OCI-LY3 (cell line): Measurements from ENCODE around the gene MYO15A.

Experiments used
- H2AFZ ChIP-seq: fragments of 200-600, 300-600 bp; shearing (Covaris generic); 2 replicates; pipeline ENCODE4 v1.6.0; 2014; ENCODE audit warnings: antibody characterized with exemption, low read depth, low read length
- H3K27ac ChIP-seq: fragments of 200-600, 300-600 bp; sonication (generic); 2 replicates; pipeline ENCODE4 v1.5.1; 2014; ENCODE audit warnings: mild to moderate bottlenecking, low read length, moderate library complexity, mixed read lengths
- H3K27me3 ChIP-seq: fragments of 200-600, 300-600 bp; sonication (generic); 2 replicates; pipeline ENCODE4 v1.6.1; 2014; ENCODE audit warnings: low read depth, low read length, mixed read lengths
- H3K36me3 ChIP-seq: fragments of 200-600, 300-600 bp; sonication (generic); replicated peaks from 2 replicates; pipeline ENCODE3; 2014; ENCODE audit warnings: low read depth, low read length, mixed read lengths
- H3K4me1 ChIP-seq: fragments of 300-600, 200-600 bp; sonication (generic); 2 replicates; pipeline ENCODE4 v1.6.1; 2014; ENCODE audit warnings: low read length, mixed read lengths
- H3K4me2 ChIP-seq: fragments of 200-600, 300-600 bp; sonication (generic); 2 replicates; pipeline ENCODE4 v1.6.1; 2014; ENCODE audit warnings: low read length, mixed read lengths
- H3K4me3 ChIP-seq: fragments of 300-600, 200-600 bp; sonication (generic); 2 replicates; pipeline ENCODE4 v1.5.1; 2014; ENCODE audit warnings: antibody characterized with exemption, mild to moderate bottlenecking, low read length, moderate library complexity
- H3K79me2 ChIP-seq: fragments of 300-600, 200-600 bp; shearing (Covaris generic); 2 replicates; pipeline ENCODE4 v1.6.1; 2014; ENCODE audit warnings: mild to moderate bottlenecking, low read length, mixed read lengths
- H3K9ac ChIP-seq: fragments of 300-600, 200-600 bp; shearing (Covaris generic); 2 replicates; pipeline ENCODE4 v1.6.0; 2014; ENCODE audit warnings: mild to moderate bottlenecking, low read length, moderate library complexity
- H3K9me3 ChIP-seq: fragments of 200-600, 300-600 bp; shearing (Covaris generic); 2 replicates; pipeline ENCODE4 v1.6.1; 2014; ENCODE audit warnings: low read length, mixed read lengths; ENCODE audit not compliant: insufficient read depth
- H4K20me1 ChIP-seq: fragments of 200-600, 300-600 bp; sonication (generic); 2 replicates; pipeline ENCODE4 v1.6.1; 2016; ENCODE audit warnings: low read length, mixed read lengths; ENCODE audit not compliant: insufficient read depth
- EZH2phosphoT487 ChIP-seq: fragments of 200-600 bp; shearing (Covaris generic); IDR thresholded peaks from 2 replicates; pipeline ENCODE4 v1.6.1; 2018; ENCODE audit warnings: antibody characterized with exemption, mixed run types, low read depth
- TF ChIP-seq, protein P1 (sequence below): fragments of 200-600, 300-600 bp; sonication (generic); IDR thresholded peaks from 2 replicates; pipeline ENCODE4 v1.5.1; 2014; ENCODE audit warnings: antibody characterized with exemption, low read length, low read depth

MYO15A gene

DNA sequence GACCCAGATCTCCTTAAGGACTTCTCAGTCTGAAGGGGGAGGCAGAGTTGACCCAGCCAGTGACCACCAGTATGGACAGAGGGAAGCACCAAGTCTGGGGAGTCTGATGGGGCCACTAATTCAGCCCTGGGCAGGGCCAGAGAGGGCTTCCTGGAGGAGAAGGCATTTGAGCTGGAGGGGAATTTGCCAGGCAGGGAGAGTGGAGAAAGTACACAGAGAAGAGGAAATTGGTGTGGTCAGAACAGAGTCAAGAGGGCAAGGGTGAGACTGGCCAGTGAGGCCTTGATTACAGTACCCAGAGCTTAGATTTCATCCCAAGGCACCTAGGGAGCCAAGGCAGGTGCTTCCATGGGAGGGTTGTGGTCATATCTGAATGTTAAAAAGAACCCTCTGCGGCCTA, 36.3 kb downstream of the MYO15A start:
- no peak overlapping the region for H2AFZ ChIP-seq
- H3K27ac ChIP-seq = no peak overlapping the region
- no peaks in the 10 kb centered on the region for H3K4me1 ChIP-seq
- H3K4me2 ChIP-seq = no peak overlapping the region
- TF ChIP-seq, protein P1, sequence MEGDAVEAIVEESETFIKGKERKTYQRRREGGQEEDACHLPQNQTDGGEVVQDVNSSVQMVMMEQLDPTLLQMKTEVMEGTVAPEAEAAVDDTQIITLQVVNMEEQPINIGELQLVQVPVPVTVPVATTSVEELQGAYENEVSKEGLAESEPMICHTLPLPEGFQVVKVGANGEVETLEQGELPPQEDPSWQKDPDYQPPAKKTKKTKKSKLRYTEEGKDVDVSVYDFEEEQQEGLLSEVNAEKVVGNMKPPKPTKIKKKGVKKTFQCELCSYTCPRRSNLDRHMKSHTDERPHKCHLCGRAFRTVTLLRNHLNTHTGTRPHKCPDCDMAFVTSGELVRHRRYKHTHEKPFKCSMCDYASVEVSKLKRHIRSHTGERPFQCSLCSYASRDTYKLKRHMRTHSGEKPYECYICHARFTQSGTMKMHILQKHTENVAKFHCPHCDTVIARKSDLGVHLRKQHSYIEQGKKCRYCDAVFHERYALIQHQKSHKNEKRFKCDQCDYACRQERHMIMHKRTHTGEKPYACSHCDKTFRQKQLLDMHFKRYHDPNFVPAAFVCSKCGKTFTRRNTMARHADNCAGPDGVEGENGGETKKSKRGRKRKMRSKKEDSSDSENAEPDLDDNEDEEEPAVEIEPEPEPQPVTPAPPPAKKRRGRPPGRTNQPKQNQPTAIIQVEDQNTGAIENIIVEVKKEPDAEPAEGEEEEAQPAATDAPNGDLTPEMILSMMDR = no peak
- no peak for TF ChIP-seq EZH2phosphoT487
- no peaks in the 10 kb centered on the region for H3K79me2 ChIP-seq
- H3K27me3 ChIP-seq = no peaks in the 10 kb centered on the region
- H3K9ac ChIP-seq = no peak overlapping the region
- H3K9me3 ChIP-seq = no peaks in the 10 kb centered on the region
- no peaks in the 10 kb centered on the region for H4K20me1 ChIP-seq
- no peak overlapping the region for H3K4me3 ChIP-seq
- no peaks in the 10 kb centered on the region for H3K36me3 ChIP-seq

DNA sequence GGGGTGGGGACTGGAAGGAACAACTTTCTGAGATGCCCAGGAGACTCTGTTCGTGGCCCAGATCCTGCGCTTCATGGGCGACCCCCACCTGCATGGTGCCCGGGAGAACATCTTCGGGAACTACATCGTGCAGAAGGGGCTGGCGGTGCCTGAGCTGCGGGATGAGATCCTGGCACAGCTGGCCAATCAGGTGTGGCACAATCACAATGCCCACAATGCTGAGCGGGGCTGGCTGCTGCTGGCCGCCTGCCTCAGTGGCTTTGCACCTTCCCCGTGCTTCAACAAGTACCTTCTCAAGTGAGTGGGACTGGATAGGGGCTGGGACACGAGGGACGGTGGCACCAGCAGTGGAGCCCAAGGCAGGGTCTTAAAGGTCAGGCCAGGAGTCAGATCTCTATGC, 37.3 kb downstream of the MYO15A start:
- Histone ChIP-seq H3K4me1 (no peaks in the 10 kb centered on the region), H2AFZ (no peak overlapping the region), H3K27ac (no peak overlapping the region), H3K4me3 (no peak overlapping the region), H3K9me3 (no peaks in the 10 kb centered on the region), H3K27me3 (no peaks in the 10 kb centered on the region), H3K36me3 (no peaks in the 10 kb centered on the region), H3K4me2 (no peak overlapping the region), H3K9ac (no peak overlapping the region), H3K79me2 (no peaks in the 10 kb centered on the region), H4K20me1 (no peaks in the 10 kb centered on the region)
- TF ChIP-seq, protein P1 = no peak
- TF ChIP-seq EZH2phosphoT487 = no peak

DNA sequence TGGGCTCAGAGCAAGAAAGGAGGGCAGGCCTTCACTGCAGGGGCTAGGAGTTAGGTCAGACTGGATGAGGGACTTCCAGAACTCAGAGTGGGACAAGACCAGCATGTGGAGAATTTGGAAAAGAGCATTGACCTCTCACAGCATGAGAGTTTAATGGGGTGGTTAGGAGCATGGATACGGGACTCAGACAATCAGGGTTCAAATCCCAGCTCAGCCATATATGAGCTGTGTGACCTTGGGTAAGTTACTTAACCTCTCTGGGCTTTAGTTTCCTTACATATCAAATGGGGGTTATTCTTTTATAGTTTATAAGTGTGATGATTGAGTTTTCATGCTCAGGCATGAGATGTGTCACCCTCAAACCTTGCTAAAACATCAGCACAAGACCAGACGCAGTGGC, 37.7 kb downstream of the MYO15A start:
- no peaks in the 10 kb centered on the region for H4K20me1 ChIP-seq
- H3K79me2 ChIP-seq = no peaks in the 10 kb centered on the region
- no peaks in the 10 kb centered on the region for H3K9me3 ChIP-seq
- H3K4me2 ChIP-seq = no peak overlapping the region
- no peak overlapping the region for H2AFZ ChIP-seq
- H3K9ac ChIP-seq = no peak overlapping the region
- no peaks in the 10 kb centered on the region for H3K36me3 ChIP-seq
- H3K27ac ChIP-seq = no peak overlapping the region
- H3K4me1 ChIP-seq = no peaks in the 10 kb centered on the region
- H3K27me3 ChIP-seq = no peaks in the 10 kb centered on the region
- no peak for TF ChIP-seq EZH2phosphoT487
- TF ChIP-seq, protein P1 = no peak
- H3K4me3 ChIP-seq = no peak overlapping the region

DNA sequence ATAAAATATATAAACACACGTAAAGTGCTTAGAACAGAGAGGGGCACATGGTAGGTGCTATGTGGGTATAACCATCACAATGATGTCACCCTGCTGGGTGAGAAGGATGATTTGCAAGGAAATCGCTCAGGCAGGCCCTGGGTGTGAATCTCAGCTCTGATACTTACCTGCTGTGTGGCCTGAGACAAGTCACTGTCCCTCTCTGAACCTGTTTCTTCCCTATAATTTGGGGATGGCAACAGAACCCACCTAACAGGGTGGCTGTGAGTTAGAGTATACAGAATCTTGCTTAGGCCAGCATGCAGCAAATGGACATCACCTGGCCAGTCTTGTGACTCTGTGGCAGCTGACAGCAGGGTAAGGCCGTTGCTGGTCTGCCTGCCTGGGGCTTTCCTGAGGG, 38.4 kb downstream of the MYO15A start:
- no peaks in the 10 kb centered on the region for H3K27me3 ChIP-seq
- no peaks in the 10 kb centered on the region for H4K20me1 ChIP-seq
- no peak overlapping the region for H3K4me3 ChIP-seq
- no peak overlapping the region for H2AFZ ChIP-seq
- H3K4me1 ChIP-seq = no peaks in the 10 kb centered on the region
- no peaks in the 10 kb centered on the region for H3K36me3 ChIP-seq
- H3K9ac ChIP-seq = no peak overlapping the region
- H3K79me2 ChIP-seq = no peaks in the 10 kb centered on the region
- H3K27ac ChIP-seq = no peak overlapping the region
- TF ChIP-seq, protein P1 = no peak
- H3K4me2 ChIP-seq = no peak overlapping the region
- no peaks in the 10 kb centered on the region for H3K9me3 ChIP-seq
